Skin epidermis (tissue), 12 donors: Measurements from ENCODE around the gene TMEM126A.
"Not testable (repeated sequence)": the region's sequence is repeated elsewhere in the genome, so short reads cannot be mapped to it uniquely, and the experiment has no call there.

Experiments
- H3K27ac ChIP-seq, 21 experiments: fragments of 200-600 bp; sonication (generic) in 11 of 21; one replicate each; pipeline ENCODE4 v1.5.0; 2020; ENCODE audit warnings: mild to moderate bottlenecking in 3 of 21, inconsistent platforms in 2 of 21, moderate library complexity in 2 of 21
- H3K4me3 ChIP-seq, 7 experiments: fragments of 200-600 bp; sonication (generic) in 2 of 7; one replicate each; pipeline ENCODE4 v1.5.0; 2020; ENCODE audit warnings: inconsistent platforms in 2 of 7, mild to moderate bottlenecking in 2 of 7, moderate library complexity in 1 of 7

Gene TMEM126A

DNA sequence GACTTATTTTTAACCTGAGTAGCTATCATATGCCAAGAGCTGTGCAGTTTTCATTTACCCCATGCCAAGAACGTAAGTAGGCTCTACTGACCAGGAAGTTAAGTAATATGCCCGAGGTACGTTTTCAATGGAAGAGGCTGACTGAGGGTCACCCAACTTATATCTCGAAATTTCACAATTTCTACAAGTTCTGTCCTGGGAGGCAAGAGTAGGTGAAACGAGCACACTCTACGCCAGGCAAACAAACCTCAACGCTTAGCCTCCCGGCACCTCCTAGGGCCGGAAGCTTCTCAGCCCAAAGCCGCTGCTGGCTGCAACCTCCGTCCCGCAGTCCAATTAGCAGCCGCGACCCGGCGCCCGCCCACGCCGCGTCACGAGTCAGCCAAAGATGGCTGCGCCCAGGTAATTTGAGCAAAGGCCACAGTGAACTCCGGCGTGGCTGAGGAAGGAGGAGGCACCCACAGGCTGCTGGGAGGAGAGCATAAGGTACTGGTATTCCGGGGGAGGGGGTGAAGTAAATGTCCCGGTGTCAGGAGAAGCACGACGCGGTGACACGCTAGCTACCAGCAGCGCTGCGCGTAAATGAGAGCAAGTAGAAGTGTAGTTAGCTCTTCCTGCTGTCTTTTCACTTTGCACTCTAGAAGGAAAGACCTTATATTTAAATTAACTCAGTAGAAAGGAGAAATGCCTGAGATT, at the start of gene TMEM126A:
TSS of gene TMEM126A (plus strand) at position 364 of the 696 bp plus-strand sequence. CDS start 2,289 bp downstream, outside the sequence.
- Histone ChIP-seq H3K4me3 (peak within 1 kb of the TSS; percentile 54 to 73 (median 62)), H3K27ac (peak within 1 kb of the TSS in 20 of 21 experiments; percentile 45 to 91 (median 76))

- no peak overlapping the region for H3K4me3 ChIP-seq
- H3K27ac ChIP-seq, result no peak overlapping the region
Observed at GRCh38 chr11:85599083-85599482, 48.7 kb upstream of the TMEM126A start.

DNA sequence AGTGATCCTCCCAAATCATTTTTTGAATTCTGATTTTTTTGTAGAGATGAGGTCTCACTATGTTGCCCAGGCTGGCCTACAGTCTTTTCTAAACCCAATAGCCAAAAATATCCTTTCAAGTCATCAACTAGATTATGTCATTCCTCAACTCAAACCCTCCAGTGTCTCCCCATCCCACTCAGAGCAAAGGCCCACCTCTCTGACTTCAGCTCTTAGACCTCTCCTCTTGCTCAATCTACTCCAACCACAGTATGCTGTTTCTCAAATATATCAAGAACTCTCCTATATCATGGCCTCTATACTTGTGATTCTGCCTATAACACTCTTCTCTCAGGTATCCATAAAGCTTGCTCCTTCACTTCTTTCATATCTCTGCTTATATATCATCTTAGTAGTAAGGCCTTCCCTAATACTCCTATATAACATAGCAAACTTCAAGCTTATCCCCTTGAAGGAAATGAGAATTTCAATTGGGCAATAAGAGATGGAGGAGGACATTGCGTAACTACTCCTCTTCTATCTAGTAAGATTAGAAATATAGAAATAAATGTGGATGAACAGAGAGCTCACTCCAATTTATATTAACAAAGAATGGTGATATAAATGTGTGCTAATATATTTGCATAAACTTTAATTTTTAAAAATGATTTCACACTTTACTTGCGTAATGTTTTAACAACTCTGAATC, 45.1 kb upstream of the TMEM126A start:
- no peak overlapping the region for H3K27ac ChIP-seq

DNA sequence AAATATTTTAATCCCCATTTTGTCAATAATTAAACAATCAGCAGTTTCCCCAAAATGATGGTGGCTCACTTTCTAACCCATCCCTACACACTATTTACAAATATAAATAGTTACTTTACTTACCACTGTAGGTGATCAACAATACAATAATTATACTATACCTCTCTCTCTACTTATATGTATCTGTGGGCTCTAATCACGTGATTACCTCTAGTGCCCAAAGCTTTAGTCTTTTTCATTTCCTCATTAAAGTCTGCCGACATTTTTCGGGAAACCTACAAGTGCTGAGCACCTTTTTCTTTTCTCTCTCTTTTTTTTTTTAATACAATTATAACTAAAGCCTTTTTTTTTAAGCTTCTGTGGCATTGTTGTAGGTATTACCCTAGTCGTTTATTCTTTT, 44.5 kb upstream of the TMEM126A start:
- H3K27ac ChIP-seq, result no peak overlapping the region
- no peak overlapping the region for H3K4me3 ChIP-seq

More for the DNA sequence above, 45.1 kb upstream of the TMEM126A start:
- H3K4me3 ChIP-seq, result no peak overlapping the region

- H3K4me3 ChIP-seq, H3K27ac ChIP-seq: not testable (repeated sequence)
Observed at GRCh38 chr11:85606237-85606636, 41.5 kb upstream of the TMEM126A start.

DNA sequence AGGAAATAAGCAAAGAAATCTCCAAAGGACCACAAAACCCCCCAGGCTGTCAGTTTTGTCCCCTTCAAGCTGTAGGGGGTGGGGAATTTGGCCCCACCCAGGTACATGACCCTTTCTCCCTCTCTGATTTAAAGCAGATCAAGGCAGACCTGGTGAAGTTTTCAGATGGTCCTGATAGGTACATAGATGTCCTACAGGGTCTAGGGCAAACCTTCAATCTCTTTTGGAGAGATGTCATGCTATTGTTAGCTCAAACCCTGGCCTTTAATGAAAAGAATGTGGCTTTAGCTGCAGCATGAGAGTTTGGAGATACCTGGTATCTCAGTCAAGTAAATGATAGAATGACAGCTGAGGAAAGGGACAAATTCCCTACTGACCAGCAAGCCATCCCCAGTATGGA, 39.1 kb upstream of the TMEM126A start:
- not testable (repeated sequence) for H3K27ac ChIP-seq, H3K4me3 ChIP-seq

- not testable (repeated sequence) for H3K27ac ChIP-seq, H3K4me3 ChIP-seq
Observed at GRCh38 chr11:85609286-85609685, 38.5 kb upstream of the TMEM126A start.

GRCh38 chr11:85611643-85612042, 36.1 kb upstream of the TMEM126A start:
- H3K4me3 ChIP-seq, H3K27ac ChIP-seq: not testable (repeated sequence)

DNA sequence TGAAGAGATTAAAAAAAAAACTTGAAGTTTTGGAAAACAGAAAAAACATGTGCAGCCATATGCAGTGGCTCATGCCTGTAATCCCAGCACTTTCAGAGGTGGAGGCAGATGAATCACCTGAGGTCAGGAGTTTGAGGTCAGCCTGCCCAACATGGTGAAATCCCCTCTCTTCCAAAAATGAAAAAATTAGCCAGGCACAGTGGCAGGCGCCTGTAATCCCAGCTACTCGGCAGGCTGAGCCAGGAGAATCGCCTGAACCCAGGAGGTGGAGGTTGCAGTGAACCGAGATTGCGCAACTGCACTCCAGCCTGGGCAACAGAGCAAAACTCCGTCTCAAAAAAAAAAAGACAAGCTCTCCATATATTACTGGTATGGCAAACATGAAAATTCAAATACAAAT, 28.3 kb upstream of the TMEM126A start:
- H3K27ac ChIP-seq, result no peak overlapping the region
- H3K4me3 ChIP-seq, result no peak overlapping the region

DNA sequence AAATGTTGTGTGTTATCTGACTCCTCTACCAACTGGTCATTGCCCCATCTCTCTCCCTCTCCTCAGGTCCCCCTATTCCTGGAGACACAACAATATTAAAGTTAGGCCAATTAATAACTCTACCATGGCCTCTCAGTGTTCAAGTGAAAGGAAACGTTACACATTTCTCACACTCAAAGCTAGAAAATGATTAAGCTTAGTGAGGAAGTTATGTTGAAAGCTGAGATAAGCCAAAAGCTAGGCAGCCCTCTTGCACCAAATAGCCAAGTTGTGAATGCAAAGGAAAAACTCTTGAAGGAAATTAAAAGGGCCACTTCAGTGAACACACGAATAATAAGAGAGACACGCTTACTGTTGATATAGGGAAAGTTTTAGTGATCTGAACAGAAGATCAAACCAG, 27.5 kb upstream of the TMEM126A start:
- H3K27ac ChIP-seq, result no peak overlapping the region

GRCh38 chr11:85626496-85626895, 21.3 kb upstream of the TMEM126A start:
- peak overlapping the region in 8 of 21 experiments; percentile 80 to 96 (median 87) for H3K27ac ChIP-seq

More for the DNA sequence above, 27.5 kb upstream of the TMEM126A start:
- H3K4me3 ChIP-seq, result no peak overlapping the region

DNA sequence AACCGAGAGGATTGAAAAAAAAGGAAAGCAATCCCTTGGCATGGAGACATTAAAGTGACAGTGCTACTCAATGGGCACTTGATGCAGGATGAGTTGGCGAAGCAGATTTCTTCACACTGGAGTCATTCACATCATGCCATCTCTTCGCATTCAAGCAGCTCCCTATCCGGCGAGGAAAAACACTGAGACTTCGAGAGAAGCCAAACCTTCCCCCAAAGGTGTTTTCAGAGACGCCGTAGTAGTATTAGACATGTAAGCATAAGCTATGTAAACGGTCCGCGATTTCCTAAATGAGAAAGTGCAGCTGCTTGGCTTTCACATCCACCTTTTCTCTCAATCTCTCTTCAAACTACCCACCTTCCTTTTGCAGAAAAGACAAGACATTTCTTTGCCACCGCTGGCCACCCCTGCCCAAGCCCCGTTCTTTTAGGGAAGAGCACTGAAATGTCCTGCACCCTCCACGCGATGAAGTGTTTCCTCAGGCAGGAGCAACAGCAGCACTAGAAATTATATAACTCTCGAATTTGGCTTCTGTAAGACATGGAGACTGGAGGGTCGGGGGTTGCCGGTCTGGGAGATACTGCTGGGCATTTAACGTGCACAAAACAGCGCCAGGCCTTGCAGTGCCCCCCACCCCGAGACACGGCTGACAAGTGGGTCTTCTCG, 20.3 kb upstream of the TMEM126A start, which contains the start of gene DLG2:
TSS of gene DLG2 (minus strand) at position 13 of the 666 bp plus-strand sequence.
- Histone ChIP-seq H3K4me3 (peak within 1 kb of the TSS; percentile 56 to 86 (median 70)), H3K27ac (peak within 1 kb of the TSS; percentile 4 to 96 (median 87))

More at GRCh38 chr11:85626496-85626895, 21.3 kb upstream of the TMEM126A start:
- peak overlapping the region in 2 of 7 experiments; percentile 73 to 86 for H3K4me3 ChIP-seq

DNA sequence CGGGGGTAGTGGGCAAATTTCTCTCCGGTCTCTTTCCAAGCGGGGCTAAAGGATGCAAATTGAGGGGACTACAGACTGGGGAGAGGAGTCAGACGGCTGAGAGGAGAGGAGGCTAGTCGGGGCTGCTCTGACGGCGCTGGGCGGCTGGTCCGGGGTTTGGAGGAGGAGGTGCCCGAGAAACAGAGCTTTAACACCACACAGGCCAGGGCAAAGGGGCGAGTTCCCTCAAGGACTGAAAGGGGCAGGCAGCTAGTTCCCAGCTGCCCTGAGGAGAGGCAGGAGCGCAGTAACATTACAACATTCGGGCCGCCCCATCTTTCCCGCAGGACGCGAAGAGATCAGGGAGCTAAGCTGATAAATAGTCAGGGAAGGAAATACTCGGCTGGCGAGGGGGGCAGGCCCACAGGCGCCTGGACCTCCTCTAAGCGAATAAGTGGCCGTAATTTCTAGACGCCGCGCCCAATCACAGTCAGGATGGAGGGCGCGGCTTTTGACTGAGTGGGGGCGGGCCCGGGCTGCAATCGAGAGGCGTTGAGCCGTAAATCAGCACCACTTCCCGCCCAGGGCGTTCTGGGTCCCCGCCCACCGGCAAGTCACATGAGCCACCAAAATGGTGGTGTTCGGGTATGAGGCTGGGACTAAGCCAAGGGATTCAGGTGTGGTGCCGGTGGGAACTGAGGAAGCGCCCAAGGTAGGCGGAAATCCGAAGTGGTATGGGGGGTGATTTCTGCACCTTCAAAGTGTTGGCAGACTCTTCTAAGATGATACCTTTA, 19.6 kb upstream of the TMEM126A start, which contains the start of gene TMEM126B:
TSS of gene TMEM126B (plus strand) at position 596 of the 773 bp plus-strand sequence. CDS start at position 611, 15 bp downstream.
- H3K27ac ChIP-seq, result peak within 1 kb of the TSS; percentile 4 to 96 (median 87)
- H3K4me3 ChIP-seq, result peak within 1 kb of the TSS; percentile 56 to 86 (median 70)

DNA sequence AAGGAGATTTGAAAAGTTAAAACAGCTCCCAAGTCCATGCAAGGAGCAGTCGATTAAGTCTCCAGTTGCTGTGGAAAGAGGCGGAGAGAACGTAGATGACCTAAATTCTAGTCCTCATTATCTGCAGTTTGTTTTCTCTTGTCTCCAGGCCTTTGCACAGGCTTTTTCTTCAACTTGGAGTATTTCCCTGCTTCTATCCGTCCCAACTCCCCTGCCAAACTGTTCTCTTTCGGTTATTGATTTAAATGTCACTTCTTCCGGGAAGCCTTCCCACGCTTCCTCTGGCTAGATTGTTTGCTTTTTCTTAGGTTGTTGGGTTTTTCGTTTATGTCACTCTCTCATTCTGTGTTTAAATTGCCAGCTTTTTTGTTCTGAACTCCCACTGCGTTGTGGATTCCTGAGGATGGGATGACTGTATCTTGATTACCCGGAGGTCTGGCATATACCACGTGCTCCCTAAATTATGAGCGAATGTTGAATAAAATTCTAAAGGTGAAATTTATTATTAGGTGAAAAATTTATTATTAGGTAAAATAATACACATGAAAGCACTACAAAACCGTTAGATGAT, 18.9 kb upstream of the TMEM126A start:
- Histone ChIP-seq H3K27ac (peak overlapping the region in 20 of 21 experiments; percentile 30 to 96 (median 85)), H3K4me3 (peak overlapping the region; percentile 56 to 86 (median 70))

- no peak overlapping the region for H3K27ac ChIP-seq
- H3K4me3 ChIP-seq, result no peak overlapping the region
Observed at GRCh38 chr11:85634747-85635146, 13.0 kb upstream of the TMEM126A start.

DNA sequence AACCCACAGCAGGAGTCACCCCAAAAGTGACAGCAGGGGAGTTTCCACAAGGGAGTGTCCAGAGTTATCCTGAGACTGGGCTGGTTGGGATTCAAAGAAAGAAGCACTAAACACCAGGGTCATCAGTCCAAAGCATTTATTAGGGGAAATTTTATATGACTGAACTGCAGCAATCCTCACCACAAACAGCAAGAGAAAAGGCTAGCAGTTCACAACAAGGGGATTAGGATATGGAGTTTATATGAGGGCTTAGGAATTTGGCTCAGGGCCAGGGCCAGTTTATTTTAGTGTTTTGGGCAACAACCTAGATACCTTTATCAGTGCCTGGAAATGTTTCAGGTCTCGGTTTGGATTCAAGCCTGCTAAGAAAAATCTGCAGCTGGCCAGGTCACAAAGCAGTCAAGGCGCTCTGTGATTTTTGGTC, 4.6 kb upstream of the TMEM126A start:
- H3K27ac ChIP-seq, result no peak overlapping the region
- no peak overlapping the region for H3K4me3 ChIP-seq

DNA sequence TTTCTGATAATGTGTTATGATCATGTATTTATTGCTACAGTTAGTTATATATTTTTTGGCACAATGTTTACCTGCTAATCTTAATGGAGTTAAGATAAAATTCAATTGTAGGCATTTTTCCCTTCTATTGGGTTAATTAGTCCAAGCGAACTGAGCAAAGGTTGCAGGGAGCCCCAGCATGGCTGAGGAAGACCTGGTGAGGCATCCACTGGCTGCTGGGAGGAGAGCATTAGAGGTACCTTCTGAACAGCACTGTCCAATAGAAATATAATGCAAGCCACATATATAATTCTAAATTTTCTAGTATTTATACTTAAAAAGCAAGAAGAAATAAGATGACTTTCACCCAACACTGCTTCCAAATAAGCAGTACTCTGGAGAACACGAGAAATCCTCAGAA, 689 bp upstream of the TMEM126A start:
- H3K4me3 ChIP-seq, result peak overlapping the region; percentile 54 to 73 (median 62)
- H3K27ac ChIP-seq, result peak overlapping the region in 19 of 21 experiments; percentile 54 to 91 (median 76)

GRCh38 chr11:85651118-85651517, 3.4 kb downstream of the TMEM126A start:
- no peak overlapping the region for H3K27ac ChIP-seq
- H3K4me3 ChIP-seq, result no peak overlapping the region
